HEK293 (cell line): ENCODE measurements around the gene SPINT2.

Source experiments
- HOXC10 ChIP-seq: sonication (generic); formaldehyde crosslinking; IDR thresholded peaks from 2 replicates; pipeline ENCODE4 v1.8.1; 2023; ENCODE audit warnings: mild to moderate bottlenecking, missing genetic modification reagents
- KLF8 ChIP-seq: fragments of 450-650 bp; formaldehyde crosslinking; IDR thresholded peaks from 2 replicates; pipeline ENCODE4 v1.5.1; 2016; ENCODE audit warnings: missing biosample characterization, missing genetic modification characterization
- OSR2 ChIP-seq: fragments of 450-650 bp; formaldehyde crosslinking; IDR thresholded peaks from 2 replicates; pipeline ENCODE4 v1.5.1; 2016; ENCODE audit warnings: missing biosample characterization, missing genetic modification characterization
- PRDM10 ChIP-seq: fragments of 450-650 bp; formaldehyde crosslinking; IDR thresholded peaks from 2 replicates; pipeline ENCODE4 v1.5.1; 2016; ENCODE audit warnings: missing biosample characterization, missing genetic modification characterization
- SALL2 ChIP-seq: fragments of 450-650 bp; formaldehyde crosslinking; IDR thresholded peaks from 2 replicates; pipeline ENCODE4 v1.5.0; 2017; ENCODE audit warnings: missing biosample characterization, mild to moderate bottlenecking, missing genetic modification characterization, borderline replicate concordance
- ZBTB1 ChIP-seq: fragments of 450-650 bp; formaldehyde crosslinking; IDR thresholded peaks from 2 replicates; pipeline ENCODE4 v1.5.1; 2016; ENCODE audit warnings: missing biosample characterization, missing genetic modification characterization
- ZBTB26 ChIP-seq: fragments of 450-650 bp; formaldehyde crosslinking; optimal IDR thresholded peaks from 2 replicates; pipeline ENCODE3; 2016; ENCODE audit warnings: missing biosample characterization, mild to moderate bottlenecking, missing genetic modification characterization
- ZBTB44 ChIP-seq: fragments of 450-650 bp; IDR thresholded peaks from 2 replicates; pipeline ENCODE4 v1.5.1; 2018; ENCODE audit warnings: missing biosample characterization, mild to moderate bottlenecking, missing genetic modification characterization
- ZBTB49 ChIP-seq: fragments of 450-650 bp; formaldehyde crosslinking; IDR thresholded peaks from 2 replicates; pipeline ENCODE4 v1.5.1; 2016; ENCODE audit warnings: missing biosample characterization, missing genetic modification characterization, low read depth
- ZBTB6 ChIP-seq: fragments of 450-650 bp; formaldehyde crosslinking; IDR thresholded peaks from 2 replicates; pipeline ENCODE4 v1.5.1; 2017; ENCODE audit warnings: missing biosample characterization, missing genetic modification characterization
- ZNF174 ChIP-seq: fragments of 450-650 bp; formaldehyde crosslinking; IDR thresholded peaks from 2 replicates; pipeline ENCODE4 v1.5.0; 2017; ENCODE audit warnings: missing biosample characterization, mild to moderate bottlenecking, missing genetic modification characterization
- ZNF175 ChIP-seq: fragments of 450-650 bp; formaldehyde crosslinking; IDR thresholded peaks from 2 replicates; pipeline ENCODE4 v1.5.1; 2016; ENCODE audit warnings: missing biosample characterization, missing genetic modification characterization
- ZNF223 ChIP-seq: fragments of 450-650 bp; formaldehyde crosslinking; IDR thresholded peaks from 2 replicates; pipeline ENCODE4 v1.5.1; 2016; ENCODE audit warnings: missing biosample characterization, missing genetic modification characterization
- ZNF24 ChIP-seq: fragments of 450-650 bp; formaldehyde crosslinking; IDR thresholded peaks from 2 replicates; pipeline ENCODE4 v1.5.1; 2016; ENCODE audit warnings: missing biosample characterization, missing genetic modification characterization
- ZNF362 ChIP-seq: fragments of 450-650 bp; formaldehyde crosslinking; IDR thresholded peaks from 2 replicates; pipeline ENCODE4 v1.5.1; 2016; ENCODE audit warnings: missing biosample characterization, missing genetic modification characterization
- ZNF416 ChIP-seq: fragments of 450-650 bp; formaldehyde crosslinking; IDR thresholded peaks from 2 replicates; pipeline ENCODE4 v1.5.1; 2016; ENCODE audit warnings: missing biosample characterization, missing genetic modification characterization
- ZNF426 ChIP-seq: fragments of 450-650 bp; formaldehyde crosslinking; IDR thresholded peaks from 2 replicates; pipeline ENCODE4 v1.5.1; 2017; ENCODE audit warnings: missing biosample characterization, missing genetic modification characterization, mild to moderate bottlenecking, inconsistent platforms, moderate library complexity
- ZNF449 ChIP-seq: fragments of 450-650 bp; formaldehyde crosslinking; IDR thresholded peaks from 2 replicates; pipeline ENCODE4 v1.5.1; 2017; ENCODE audit warnings: missing biosample characterization, mild to moderate bottlenecking, missing genetic modification characterization, moderate library complexity
- ZNF510 ChIP-seq: fragments of 450-650 bp; formaldehyde crosslinking; IDR thresholded peaks from 2 replicates; pipeline ENCODE4 v1.5.1; 2018; ENCODE audit warnings: mild to moderate bottlenecking, missing genetic modification characterization, missing biosample characterization; ENCODE audit not compliant: insufficient replicate concordance
- ZNF513 ChIP-seq: fragments of 450-650 bp; IDR thresholded peaks from 2 replicates; pipeline ENCODE4 v1.5.1; 2018; ENCODE audit warnings: missing biosample characterization, missing genetic modification characterization
- ZNF529 ChIP-seq: fragments of 450-650 bp; formaldehyde crosslinking; IDR thresholded peaks from 2 replicates; pipeline ENCODE4 v1.5.1; 2017; ENCODE audit warnings: missing genetic modification characterization, missing biosample characterization; ENCODE audit not compliant: insufficient replicate concordance
- ZNF658 ChIP-seq: fragments of 450-650 bp; formaldehyde crosslinking; IDR thresholded peaks from 2 replicates; pipeline ENCODE4; 2016; ENCODE audit warnings: missing biosample characterization, missing genetic modification characterization
- ZNF670 ChIP-seq: fragments of 450-650 bp; formaldehyde crosslinking; IDR thresholded peaks from 2 replicates; pipeline ENCODE4 v1.5.1; 2016; ENCODE audit warnings: missing biosample characterization, missing genetic modification characterization, low read depth

The SPINT2 gene

GRCh38 chr19:38224014-38224862, 40.1 kb upstream of the SPINT2 start, which contains the start of gene DPF1 (continued):
- TF ChIP-seq ZNF529 (no peak), ZNF24 (tag by site-specific recombination) (peak; percentile 98), ZNF175 (tag by site-specific recombination) (0 out of 2 replicates have a peak, but pooled peaks have one; percentile 58), ZBTB1 (peak; percentile 61; the same call in 1 of the 2 replicates), ZNF449 (tag by site-specific recombination) (peak; percentile 92), ZNF426 (tag by site-specific recombination) (no peak), ZNF416 (no peak), ZNF223 (peak; percentile 95), SALL2 (tag by site-specific recombination) (peak; percentile 90; the same call in 1 of the 2 replicates), ZNF658 (no peak), ZNF362 (no peak), ZNF513 (no peak), OSR2 (tag by site-specific recombination) (peak; percentile 31), ZNF510 (no peak), HOXC10 (CRISPR knock-in tag) (no peak), ZBTB44 (no peak), ZNF174 (tag by site-specific recombination) (no peak), ZBTB6 (tag by site-specific recombination) (peak; percentile 56; the same call in 1 of the 2 replicates), ZBTB26 (tag by site-specific recombination) (peak; percentile 100), ZBTB49 (tag by site-specific recombination) (no peak), ZNF670 (tag by site-specific recombination) (no peak), PRDM10 (peak; percentile 99), KLF8 (tag by site-specific recombination) (peak; percentile 95)
